NCI-H69 (cell line): ENCODE measurements around the gene LARP4B.
"Not testable (repeated sequence)": the region's sequence is repeated elsewhere in the genome, so short reads cannot be mapped to it uniquely, and the experiment has no call there.

Source experiments
- DNase-seq: peaks from one replicate; lab custom pipeline; 2025; lab: John Stamatoyannopoulos, UW

The LARP4B gene

DNA sequence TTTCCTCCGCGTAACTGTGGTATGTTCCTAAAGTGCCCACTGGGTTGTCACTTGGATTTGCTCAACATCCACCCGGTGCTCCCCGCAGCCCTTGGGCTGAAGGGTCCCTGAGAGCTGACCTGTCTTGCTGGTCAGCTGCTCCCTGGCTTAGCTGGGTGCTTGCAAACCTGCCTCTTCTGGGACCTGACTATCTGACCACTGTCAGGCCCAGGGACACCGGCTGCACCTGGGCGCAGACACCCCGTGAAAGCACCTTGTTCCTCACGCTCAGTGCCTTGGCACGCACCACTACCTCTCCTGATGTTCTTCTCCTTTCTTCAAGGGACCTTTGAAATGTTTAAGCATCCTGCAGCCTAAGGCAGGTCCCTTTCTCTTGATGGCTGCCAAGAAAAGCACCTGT, 26.6 kb upstream of the LARP4B start:
- no peak for DNase-seq

DNA sequence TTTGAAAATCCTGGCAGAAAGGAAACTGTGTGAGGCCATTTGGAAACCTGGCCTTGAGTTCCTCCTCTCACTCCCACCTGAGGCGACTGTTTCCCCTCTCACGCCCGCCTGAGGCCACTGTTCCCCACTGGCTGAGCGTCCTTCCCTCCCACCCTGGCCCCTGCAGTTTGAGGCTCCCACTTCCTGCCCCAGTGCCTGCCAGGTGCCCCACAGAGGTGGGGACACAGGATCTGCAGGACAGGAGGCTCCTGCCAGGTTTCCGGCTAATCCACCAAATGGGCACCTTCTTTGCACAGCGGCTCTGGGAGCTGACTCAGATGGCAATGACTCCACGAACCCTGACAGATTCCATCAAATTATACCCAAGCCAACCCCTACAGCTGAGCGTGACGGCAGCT, 24.3 kb upstream of the LARP4B start:
- DNase-seq = no peak

DNA sequence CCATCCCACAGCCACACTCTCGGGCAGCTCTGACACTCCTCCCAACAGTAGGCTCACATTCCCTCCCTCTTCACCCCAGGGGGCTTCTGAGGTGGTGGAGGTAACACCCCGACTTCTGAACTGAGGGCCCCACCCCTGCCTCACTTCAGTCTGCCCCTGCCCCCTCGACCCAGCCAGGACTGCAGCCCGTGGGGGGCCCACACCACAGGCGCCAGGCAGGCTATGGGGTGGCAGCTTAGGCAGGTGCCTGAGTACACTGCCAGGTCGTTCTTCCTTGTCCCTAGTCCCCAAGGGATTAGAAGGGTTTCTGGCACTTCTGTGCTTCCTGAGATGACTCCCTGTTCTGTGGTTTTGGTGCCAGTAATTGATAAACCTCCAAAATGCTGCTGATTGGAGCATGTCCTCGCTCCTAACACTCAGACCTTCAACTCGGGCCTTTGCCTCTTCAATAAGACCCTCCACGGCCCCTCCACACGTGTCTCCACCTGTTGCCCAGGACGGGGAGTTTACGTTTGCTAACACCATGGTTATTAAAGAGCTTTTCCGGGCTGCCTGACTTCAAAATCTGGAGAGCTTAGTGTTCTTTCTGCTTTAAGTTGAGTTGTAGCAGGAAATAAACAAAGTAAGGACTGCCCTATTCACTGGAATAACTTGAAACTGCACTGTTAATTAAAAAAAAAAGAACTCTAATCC, 23.8 kb upstream of the LARP4B start:
- peak; percentile 27 for DNase-seq

DNA sequence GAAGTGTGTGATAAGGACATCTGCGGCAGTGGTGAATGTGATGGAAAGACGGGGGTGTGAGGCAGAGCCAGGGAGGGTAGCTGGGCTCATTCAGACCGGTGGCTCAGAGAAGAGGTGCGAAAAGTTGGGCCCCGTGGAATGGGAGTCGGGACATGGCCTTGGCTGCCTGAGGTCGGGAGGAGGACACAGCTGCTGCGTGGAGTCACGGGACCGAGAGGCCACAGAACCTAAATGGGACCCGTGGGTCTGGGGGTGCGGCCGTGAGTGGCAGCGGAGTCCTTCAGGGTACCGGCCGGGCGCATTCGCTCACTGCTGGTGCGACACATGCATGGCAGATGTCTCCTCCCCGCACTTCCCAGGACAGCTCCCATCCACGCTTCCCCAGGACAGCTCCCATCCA, 22.9 kb upstream of the LARP4B start:
- no peak for DNase-seq

DNA sequence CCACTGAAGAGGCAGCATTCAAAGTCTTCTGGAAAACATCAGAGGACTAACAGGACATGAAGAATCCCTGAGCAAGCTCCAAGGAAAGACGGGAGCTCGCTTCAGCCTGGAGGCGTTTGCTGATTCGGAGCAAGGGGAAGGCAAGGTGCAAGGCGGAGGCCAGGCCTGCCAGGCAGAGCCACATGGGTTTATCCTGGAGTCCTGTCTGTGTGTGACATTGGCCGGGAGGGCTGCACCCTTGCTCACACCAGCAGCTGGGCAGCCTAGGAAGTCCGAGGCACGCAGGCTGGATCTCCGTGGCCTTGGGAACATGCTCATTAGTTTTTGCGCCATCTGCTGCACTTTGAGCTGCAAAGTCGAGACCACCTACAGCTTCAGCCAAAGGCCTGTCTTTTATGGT, 22.3 kb upstream of the LARP4B start:
- DNase-seq = no peak

DNA sequence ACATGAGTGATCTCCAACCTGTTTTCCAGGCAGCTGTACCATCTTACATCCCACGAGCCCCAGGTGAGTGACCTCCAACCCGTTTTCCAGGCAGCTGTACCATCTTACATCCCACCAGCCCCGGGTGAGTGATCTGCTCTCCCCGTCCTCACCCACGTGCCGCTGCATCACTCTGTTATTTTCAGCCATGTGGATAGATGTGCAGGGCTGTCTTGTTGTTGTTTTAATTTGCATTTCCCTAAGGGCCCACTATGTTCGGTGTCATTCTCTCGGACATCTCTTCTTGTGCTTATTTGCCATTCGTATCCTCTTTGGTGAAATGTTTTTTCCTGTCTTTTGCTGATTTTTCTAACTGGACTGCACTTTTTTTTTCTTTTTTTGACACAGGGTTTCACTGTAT, 17.9 kb upstream of the LARP4B start:
- DNase-seq = no peak

DNA sequence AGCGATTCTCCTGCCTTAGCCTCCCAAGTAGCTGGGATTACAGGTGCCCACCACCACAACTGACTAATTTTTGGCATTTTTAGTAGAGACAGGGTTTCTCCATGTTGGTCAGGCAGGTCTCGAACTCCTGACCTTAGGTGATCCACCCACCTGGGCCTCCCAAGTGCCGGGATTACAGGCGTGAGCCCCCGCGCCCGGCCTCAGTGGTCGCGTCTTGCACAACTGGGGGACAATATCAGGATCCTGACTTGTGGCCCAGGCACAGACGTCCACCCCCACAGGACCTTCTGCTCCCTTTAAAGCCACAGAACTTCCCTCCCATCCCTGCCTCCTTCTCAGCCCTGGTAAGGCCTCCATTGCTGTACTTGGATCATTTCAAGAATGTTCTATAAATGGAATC, 16.8 kb upstream of the LARP4B start:
- DNase-seq = no peak

DNA sequence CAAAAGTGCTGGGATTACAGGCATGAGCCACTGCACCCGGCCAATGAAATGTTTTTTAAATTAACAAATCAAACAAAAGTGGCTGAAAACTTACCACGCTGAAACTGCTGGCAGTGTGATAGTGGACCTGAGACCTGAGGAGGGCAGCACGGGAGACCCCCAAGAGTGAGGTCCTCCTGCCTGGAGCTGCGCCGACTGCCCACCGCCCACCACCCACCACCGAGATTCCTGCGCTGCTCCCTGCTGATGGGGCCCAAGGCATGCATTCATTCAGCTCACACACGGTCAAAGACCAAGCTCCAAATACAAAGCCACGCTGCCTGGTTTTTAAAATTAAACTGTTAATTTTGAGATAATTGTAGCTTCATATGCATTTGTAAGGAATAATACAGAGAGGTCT, 16.4 kb upstream of the LARP4B start:
- no peak for DNase-seq

DNA sequence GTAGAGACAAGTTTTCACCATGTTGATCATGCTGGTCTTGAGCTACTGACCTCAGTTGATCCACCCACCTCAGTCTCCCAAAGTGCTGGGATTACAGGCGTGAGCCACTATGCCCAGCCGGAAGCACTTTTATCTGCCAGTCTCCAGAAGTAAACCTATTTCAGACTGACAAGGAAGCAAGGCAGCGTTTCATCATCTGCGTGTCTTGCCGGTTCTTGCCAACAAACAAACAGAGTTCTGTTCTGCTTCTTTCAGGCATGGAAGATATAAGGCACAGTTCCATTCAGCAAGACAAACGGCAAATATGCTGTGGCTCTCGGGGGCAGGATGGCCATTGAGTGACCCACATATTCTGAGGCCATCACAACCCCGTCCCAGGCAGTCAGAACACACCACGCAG, 15.5 kb upstream of the LARP4B start:
- no peak for DNase-seq

DNA sequence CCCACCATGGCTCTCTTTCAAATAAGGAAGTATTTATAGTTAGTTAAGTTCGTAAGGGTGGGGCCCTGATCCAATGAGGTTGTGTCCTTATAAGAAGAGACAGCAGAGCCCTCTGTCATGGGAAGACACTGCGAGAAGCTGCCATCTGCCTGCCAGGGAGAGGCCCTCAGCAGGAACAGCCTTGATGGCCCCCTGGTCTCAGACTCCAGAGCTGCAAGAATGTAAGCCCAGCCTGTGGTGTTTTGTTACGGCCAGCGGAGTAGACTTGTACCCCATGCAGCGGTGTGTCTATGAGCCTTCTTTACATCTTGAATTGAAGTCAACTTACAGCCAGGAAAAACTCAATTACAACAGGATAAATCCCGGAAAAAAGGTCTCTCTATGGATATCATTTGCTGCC, 14.3 kb upstream of the LARP4B start:
- DNase-seq = no peak

DNA sequence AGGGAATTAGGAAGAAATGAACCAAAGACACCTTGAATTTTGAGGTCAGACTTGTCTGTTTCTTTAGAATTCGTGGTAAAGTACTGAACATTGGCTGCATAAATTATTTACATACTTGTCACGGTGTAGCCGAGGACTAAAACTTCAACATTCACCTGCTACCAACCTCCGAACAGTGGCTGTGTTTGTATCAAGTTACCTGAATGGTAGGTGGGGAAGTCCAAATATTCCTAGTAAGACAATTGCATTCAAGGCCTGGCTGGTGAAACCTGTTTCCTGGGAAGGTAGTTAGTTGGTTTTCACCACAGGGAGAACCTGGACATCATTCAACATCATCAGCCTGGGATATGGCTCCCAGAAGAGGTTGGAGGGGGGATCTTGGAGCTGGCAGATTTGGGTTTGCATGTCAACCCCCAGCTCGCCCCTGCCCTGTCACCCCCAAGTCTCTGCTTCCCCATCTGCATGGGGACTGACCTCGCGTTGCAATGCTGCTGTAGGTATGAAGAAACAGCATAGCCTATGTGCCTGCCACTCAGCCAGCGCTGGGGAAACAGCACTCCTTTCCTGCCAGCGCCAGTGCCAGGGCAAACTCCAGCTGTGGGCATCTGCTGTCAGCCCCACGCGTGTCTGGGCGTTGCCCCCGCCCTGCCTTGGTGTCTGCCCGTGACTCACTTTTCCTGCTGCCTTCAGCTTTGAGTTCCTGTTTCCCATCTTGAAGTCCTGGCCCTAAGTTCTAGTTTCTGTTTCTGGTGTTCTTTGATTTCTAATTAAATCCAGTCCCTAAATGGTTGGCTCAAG, 12.7 kb upstream of the LARP4B start:
- no peak for DNase-seq

DNA sequence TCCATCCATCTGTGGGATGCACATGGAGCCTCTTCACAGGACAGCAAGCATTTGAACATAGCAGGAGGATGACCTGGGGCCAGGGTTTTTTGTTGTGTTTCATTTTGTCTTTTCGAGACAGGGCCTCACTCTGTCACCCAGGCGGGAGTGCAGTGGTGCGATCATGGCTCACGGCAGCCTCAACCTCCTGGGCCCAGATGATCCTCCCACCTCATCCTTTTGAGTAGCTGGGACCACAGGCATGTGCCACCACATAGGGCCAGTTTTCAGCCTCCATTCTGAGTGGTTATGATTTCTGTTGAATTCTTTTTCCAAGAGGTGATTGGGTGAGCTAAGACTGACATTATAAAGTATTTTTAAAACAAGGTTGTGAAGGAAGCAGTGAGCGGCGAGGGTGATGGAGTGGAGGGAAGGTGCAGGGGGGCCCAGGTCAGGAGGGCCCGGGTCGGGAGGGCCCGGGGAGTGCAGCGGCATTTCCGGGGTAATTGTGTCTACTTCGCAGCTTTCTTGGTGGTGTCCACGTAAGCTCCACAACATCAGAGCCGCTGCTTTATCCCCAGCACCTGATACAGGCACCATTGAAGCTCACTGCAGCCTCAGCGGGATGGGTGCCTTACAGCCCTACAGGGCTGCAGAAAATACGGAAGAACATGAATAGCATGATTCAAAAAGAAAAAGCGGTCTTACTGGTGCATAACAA, 12.0 kb upstream of the LARP4B start:
- no peak for DNase-seq

DNA sequence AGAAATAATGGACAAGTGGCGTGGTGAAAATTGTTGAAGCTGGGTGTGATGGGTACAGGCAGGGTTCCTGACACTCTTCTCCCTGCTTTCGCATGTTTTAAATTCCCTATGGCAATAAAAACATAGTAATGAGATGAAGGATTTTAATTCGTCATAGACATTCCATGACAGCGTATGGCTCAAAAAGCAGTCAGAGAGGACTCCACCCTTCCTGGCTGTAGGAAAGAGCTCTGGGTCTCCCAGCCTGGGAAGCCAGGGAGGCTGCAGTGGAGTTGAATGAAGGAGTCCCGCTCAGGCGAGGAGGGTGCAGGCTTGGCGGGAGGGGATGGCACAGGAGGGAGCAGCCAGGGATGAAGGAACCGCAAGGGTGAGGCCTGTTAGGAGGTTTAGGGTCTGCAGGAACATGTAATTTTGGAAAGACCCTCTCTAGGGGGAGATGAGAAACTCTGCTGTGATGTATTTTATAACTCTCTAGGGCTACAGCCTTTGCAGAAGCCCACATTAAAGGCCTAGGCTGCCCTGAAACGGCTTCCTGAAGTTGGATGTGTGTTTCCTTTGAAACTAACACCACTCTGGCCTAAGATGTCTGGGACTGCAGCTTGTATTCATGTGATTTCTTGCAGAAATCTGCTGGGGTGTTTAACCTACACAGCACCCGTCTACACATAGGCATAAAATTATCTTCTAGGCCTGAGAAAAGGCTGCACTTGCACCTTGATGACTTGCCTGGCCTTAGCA, 7.6 kb upstream of the LARP4B start:
- no peak for DNase-seq

DNA sequence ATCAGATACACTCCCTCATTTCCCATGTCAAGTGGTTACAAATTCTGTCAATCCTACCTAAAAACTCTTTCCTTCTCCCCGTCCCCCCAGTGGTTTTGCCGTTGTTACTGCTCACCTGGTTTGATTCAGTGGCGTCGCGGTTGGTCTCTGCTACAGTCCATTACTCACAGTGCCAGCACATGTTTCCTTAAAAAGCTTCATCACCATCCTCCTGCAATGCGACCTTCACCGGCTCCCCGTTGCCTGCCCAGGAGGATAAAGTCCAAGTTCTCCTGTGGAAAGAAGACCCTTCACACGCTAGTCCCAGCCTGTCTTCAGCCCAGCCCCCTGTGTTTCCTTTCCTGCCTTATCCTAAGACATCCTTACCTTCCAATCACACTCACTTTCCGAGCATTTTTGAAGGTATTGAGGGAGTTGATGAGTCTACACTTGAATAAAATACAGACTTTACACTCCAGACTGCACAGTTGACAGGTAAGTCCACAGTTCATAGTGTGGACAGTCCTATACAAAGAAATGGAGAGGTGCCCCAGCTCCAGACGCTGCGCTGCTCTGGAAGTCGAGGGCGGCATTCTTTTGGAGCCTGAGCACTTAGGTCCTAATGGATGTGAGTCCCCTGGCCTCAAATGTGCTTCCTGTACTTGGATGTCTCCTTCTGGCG, 3.4 kb upstream of the LARP4B start:
- no peak for DNase-seq

DNA sequence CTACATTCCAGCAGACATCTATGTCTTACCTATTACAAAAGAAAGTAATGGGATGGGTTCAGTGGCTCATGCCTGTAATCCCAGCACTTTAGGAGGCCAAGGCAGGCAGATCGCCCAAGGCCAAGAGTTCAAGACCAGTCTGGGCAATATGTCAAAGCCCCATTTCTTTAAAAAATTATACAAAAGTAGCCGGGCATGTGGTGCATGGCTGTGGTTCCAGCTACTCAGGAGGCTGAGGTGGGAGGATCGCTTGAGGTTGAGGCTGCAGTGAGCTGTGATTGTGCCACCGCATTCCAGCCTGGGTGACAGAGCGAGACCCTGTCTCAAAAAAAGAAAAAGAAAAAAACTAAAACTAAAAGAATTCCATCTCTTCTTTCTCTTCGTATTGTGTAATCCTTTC, 2.7 kb upstream of the LARP4B start:
- not testable (repeated sequence) for DNase-seq

DNA sequence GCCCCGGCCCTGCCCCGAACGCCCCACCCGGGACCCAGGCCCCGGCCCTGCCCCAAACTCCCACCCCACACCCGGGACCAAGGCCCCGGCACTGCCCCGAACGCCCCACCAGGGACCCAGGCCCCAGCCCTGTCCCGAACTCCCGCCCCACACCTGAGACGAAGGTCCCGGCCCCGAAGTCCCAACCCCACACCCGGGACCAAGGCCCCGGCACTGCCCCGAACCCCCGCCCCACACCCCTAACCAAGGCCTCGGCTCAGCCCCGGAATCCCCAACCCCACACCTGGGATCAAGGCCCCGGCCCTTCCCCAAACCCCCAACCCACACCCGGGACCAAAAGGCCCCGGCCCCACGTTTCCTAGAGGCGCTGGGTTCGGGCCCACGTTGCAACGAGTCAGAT, 1.1 kb upstream of the LARP4B start:
- no peak for DNase-seq

DNA sequence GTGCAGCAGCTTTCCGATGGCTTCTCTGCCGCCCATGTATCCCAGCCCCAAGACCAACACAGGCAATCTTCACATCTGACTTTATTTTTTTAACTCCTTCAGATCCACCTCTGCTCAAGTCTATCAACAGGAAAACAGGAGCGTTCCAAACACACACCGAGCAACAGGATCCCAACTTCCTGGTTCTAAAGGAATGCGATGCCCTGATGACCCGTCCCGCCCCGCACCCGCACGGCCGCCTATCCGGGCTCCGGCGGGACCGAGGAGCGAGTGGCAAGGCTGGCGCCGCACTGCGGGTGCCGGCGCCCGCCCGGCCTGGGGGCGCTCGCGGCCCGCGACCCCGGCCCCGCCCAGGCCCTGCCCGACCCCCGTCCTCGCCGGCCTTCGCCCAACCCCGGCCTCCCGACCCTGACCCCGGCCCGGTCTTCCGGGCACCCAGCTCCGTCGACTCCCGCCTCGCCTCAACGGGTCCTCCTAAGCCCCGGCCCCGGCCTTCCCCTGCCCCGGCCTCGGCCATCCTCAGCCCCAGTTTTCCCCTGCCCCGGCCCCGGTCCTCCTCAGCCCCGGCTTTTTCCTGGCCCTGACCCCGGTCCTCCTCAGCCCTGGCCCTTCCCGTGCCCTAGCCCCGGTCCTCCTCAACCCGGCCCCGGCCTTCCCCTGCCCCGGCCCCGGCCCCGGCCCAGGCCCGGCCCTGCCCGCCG, 730 bp downstream of the LARP4B start:
- DNase-seq = peak; percentile 23

DNA sequence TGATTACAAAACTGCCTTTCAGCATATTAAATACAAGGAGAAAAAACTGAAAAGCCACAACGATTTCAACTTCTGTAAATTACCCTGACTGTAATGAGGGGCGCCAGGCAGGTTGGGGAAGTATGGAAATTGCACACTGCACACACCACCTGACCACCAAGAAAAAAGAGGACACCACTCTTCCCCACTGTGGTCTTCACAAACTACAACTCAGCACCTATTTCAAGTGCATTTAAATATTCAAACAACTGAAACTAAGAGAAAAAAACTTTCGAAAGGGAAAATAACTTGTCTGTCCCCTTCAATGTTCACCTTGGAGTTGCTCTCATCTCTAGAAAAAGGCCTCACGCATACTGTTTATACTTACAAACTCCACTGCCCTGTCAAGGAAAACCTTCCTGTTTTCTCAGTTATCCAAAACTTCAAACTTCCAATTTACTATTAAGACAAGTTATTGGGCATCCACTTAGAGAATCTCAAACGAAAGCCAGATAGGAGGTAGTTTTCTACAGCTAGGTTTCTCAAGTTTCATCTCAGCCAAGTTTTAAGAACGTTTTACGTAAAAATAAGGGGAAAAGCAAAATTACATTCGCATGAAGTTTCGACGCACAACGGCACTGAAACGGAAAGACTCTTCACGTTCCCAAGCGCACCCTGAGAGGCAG, 1.4 kb downstream of the LARP4B start:
- no peak for DNase-seq

DNA sequence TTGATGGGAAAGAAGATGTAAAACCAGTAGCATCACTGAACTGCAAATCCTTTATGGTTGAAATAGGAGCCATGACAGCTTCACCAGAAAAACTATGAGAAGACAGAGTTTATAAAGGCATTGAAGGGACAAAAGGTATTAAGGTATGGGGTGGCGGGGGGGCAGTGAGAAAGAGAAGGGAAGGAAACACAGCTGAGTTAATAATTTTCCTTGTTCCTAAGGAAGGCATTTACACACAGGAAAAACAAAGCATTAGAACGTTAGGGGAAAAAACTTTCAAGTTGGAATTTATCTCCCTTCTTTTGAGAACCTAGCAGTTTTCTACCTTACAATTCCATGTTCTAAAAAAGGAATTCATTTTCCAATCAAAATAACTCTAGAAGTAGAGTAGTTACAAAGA, 4.4 kb downstream of the LARP4B start:
- DNase-seq = no peak

DNA sequence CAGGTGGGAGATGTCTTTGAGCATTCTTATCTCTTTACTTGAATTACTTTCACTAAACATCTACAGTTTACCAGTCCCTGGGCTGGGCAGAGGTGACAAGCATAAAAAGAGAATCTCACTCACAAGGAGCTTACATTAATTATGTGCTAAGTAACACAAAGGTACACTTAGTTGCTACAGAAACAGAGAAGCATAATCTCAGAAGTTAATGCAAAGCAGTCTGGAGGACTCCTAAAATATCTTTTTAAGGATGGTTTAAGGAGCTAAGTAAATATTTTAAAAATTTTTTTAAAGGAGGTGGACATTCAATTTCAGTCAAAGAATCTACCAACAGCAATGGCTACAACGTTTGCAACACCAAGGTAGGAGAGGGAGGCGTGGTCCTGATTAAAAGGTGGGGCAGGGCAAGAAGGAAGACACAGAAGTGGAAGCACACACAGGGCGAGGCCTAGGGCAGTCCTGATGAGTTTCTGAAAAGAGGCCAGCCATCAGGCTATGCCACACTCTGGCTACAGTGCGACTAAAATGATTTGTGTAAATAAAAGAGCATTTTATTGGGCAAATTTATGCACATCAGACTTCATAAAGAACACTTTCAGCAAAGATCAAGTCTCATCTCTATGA, 5.3 kb downstream of the LARP4B start:
- no peak for DNase-seq
